Erythroblast (primary cell): Measurements from ENCODE around the gene SCNN1A.

ENCODE experiments used
- GATA1 ChIP-seq: IDR thresholded peaks from 2 replicates; pipeline ENCODE4 v1.6.1; 2011; ENCODE audit warnings: low read depth, mild to moderate bottlenecking, control low read depth, low read length, moderate library complexity
- POLR2A ChIP-seq: IDR thresholded peaks from 2 replicates; pipeline ENCODE4 v1.6.1; 2011; ENCODE audit warnings: mild to moderate bottlenecking, low read length

DNA sequence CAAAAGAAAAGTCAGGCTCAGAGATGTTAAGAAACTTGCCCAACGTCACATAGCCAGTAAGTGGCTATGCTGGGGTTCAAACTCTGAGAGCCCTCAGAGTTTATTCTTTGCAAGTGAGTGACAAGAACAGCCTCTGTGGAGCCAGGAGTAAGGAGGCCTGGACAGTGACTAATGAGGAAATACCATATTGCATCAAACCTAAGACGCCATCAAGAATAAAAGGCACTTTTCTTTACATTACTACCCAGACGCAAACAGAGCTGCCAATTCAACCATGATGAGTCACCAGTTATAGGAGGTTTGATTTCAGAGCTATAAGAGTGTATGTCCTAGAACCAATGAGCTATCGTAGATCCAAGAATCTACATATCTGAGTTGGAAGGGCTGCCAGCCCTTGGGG is 42.9 kb downstream of the SCNN1A start:
- TF ChIP-seq POLR2A (no peak), GATA1 (no peak)
